GM23248 (cell line): Measurements from ENCODE around the gene PDE2A. TPM values are rescaled to one million over a fixed set of nuclear protein-coding genes. Genes with fewer than 3 reads are reported as not detected.

Source experiments
- DNase-seq: peaks from one replicate; pipeline ENCODE4 v3.0.0-alpha.2; 2015
- H2AFZ ChIP-seq: fragments of 200-600 bp; sonication (generic); 2 replicates; pipeline ENCODE4 v1.6.1; 2016; ENCODE audit warnings: antibody characterized with exemption
- H3F3A ChIP-seq: fragments of 200-600 bp; sonication (generic); 2 replicates; pipeline ENCODE4 v1.6.1; 2016; ENCODE audit warnings: mild to moderate bottlenecking, antibody characterized with exemption, mixed run types; ENCODE audit not compliant: insufficient read depth
- H3K27ac ChIP-seq: fragments of 200-600 bp; sonication (generic); 2 replicates; pipeline ENCODE4 v1.5.1; 2016; ENCODE audit warnings: mild to moderate bottlenecking
- H3K27me3 ChIP-seq: fragments of 200-600 bp; sonication (generic); replicated peaks from 2 replicates; pipeline ENCODE4 v1.6.1; 2016; ENCODE audit warnings: mild to moderate bottlenecking; ENCODE audit not compliant: insufficient read depth
- H3K36me3 ChIP-seq: fragments of 200-600 bp; sonication (generic); 2 replicates; pipeline ENCODE4 v1.6.1; 2016; ENCODE audit warnings: low read depth, mild to moderate bottlenecking
- H3K4me1 ChIP-seq: fragments of 200-600 bp; sonication (generic); 2 replicates; pipeline ENCODE4 v1.6.1; 2016; ENCODE audit warnings: mild to moderate bottlenecking; ENCODE audit not compliant: insufficient read depth
- H3K4me2 ChIP-seq: fragments of 200-600 bp; sonication (generic); one replicate; pipeline ENCODE4 v1.6.1; 2016; ENCODE audit warnings: mild to moderate bottlenecking; ENCODE audit not compliant: unreplicated experiment
- H3K4me3 ChIP-seq: fragments of 200-600 bp; sonication (generic); 2 replicates; pipeline ENCODE4 v1.5.1; 2016; ENCODE audit warnings: mild to moderate bottlenecking
- H3K79me2 ChIP-seq: fragments of 200-600 bp; sonication (generic); 2 replicates; pipeline ENCODE4 v1.6.1; 2016; ENCODE audit warnings: mild to moderate bottlenecking; ENCODE audit not compliant: insufficient read depth
- H3K9ac ChIP-seq: fragments of 200-600 bp; sonication (generic); 2 replicates; pipeline ENCODE4 v1.6.1; 2016; ENCODE audit warnings: mild to moderate bottlenecking
- H3K9me2 ChIP-seq: fragments of 200-600 bp; sonication (generic); 2 replicates; pipeline ENCODE4 v1.6.1; 2016; ENCODE audit warnings: mixed run types, mild to moderate bottlenecking, moderate library complexity; ENCODE audit not compliant: insufficient read depth
- H3K9me3 ChIP-seq: fragments of 200-600 bp; sonication (generic); one replicate; pipeline ENCODE4 v1.6.1; 2017; ENCODE audit warnings: low read depth
- H4K20me1 ChIP-seq: fragments of 200-600 bp; sonication (generic); 2 replicates; pipeline ENCODE4 v1.6.0; 2016; ENCODE audit not compliant: insufficient read depth
- EZH2 ChIP-seq: fragments of 200-600 bp; sonication (generic); IDR thresholded peaks from 2 replicates; pipeline ENCODE4 v1.6.1; 2018; ENCODE audit warnings: antibody characterized with exemption, mild to moderate bottlenecking; ENCODE audit not compliant: insufficient read depth, poor library complexity, severe bottlenecking
- EZH2phosphoT487 ChIP-seq: fragments of 200-600 bp; sonication (generic); IDR thresholded peaks from 2 replicates; pipeline ENCODE4 v1.6.1; 2018; ENCODE audit warnings: antibody characterized with exemption, moderate library complexity, mild to moderate bottlenecking, low read depth; ENCODE audit not compliant: insufficient read depth
- WGBS, 2 experiments: methylation state at CpG; one replicate each; pipeline ENCODE4 v1.1.6; 2015 to 2017; ENCODE audit warnings: low lambda C conversion rate in 2 of 2, low coverage in 1 of 2; ENCODE audit errors: missing lambda C conversion rate in 2 of 2; 5-methylcytosine and 5-hydroxymethylcytosine counted together
- in situ Hi-C: fragments of 300-500 bp; cut with MboI; formaldehyde crosslinking; loops from 2 replicates; pipeline ENCODE4 v1.15.0; 2020
- polyA plus RNA-seq: library from polyadenylated mRNA; unstranded; fragments of >200 nt; fragmentation: Nextera tagmentation; extraction: Ambion mirVana; gene quantifications from 2 replicates; pipeline ENCODE4 v1.2.1, GENCODE V29; 2016
- total RNA-seq: library from RNA; depleted of rRNA; stranded (reverse); fragments of >200 nt; shearing (Covaris generic); gene quantifications from 2 replicates; pipeline ENCODE4 v1.2.3, GENCODE V29; 2014; rRNA removed

Gene PDE2A
- total RNA-seq (0.25 and 2.3 TPM in 2 replicates), polyA plus RNA-seq (0.29 and 1.0 TPM in 2 replicates)

DNA sequence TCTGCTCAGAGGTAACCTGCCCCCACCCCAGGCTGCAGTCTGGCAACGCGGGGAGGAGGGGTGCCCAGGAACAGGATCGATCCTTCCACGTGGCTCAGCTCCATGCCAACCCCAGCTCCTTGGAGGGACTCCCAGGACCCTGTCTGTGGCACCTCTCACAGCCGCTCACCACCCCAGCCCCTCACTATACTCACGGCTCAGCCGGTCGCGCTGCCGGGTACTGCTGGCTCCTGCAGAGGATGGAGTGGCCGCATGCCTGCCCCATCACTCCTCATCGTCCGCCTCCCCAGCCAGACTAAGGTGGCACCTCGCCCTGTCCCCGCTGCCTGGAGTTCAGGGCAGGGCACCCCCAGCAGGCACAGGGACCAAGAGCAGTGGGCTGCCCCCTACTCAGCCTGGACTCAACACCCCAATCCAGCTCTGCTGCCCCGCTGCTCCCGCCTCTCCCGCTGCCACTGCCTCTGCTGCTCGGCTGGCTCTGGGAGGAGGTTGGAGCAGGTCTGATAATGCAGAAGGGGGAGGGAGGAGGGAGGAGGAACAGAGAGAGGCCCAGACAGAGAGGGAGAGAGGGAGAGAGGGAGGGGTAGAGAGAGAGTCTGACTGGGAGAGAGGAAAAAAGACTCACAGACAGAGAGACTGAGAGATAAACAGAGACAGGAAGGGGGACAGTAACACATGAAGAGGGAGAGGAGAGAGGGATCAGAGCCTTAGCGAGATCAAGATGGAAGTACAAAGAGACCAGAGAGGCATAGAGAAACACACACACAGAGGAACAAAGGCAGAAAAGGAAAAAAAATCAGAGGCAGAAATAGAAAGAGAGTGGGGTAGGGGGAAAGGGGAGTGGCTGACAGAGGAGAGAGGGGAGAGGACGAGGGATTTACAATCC is at the start of gene PDE2A:
PDE2A (minus strand) TSS at position 480 of the 886 bp plus-strand sequence; CDS start at position 265, 215 bp downstream.
- 6 to 14% methylated on average over 17 to 21 of the region's 21 CpGs for WGBS, 2 experiments
- no peaks in the 10 kb centered on the region for H3K36me3 ChIP-seq
- no peak within 1 kb of the TSS for H3K4me3 ChIP-seq
- H3K4me1 ChIP-seq: no peaks in the 10 kb centered on the region
- no peak for DNase-seq
- H3K9ac ChIP-seq: no peak within 1 kb of the TSS
- H4K20me1 ChIP-seq: no peaks in the 10 kb centered on the region
- no peak within 1 kb of the TSS for H2AFZ ChIP-seq
- no peak within 1 kb of the TSS for H3K27ac ChIP-seq
- H3F3A ChIP-seq: no peaks in the 10 kb centered on the region
- no peaks in the 10 kb centered on the region for H3K79me2 ChIP-seq
- no peak within 1 kb of the TSS for H3K4me2 ChIP-seq
- no peaks in the 10 kb centered on the region for H3K9me2 ChIP-seq
- no peaks in the 10 kb centered on the region for H3K9me3 ChIP-seq
- peaks cover 57% of the 10 kb centered on the region for H3K27me3 ChIP-seq
- in situ Hi-C loops: no loop called here
- TF ChIP-seq EZH2phosphoT487 (no peak), EZH2 (peak; percentile 37)

DNA sequence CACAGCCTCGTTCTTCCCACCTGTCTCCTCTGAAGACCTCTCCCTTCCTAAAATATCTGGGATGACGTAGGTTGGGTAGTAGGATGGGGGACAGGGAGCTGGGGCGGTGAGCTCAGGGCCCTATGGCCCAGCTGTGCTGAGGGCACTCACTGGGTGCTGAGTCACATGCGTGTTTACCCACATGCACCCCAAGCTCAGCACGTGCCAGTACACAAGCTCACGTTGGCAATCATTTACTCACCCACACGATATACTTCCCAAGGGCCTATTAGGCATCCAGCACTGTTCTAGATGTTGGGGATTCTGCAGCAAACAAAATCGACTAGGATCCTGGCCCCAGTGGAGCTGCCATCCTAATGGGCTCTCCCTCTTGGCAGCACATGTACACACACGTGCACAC is 49.3 kb upstream of the PDE2A start:
- no peak overlapping the region for H3K4me3 ChIP-seq
- in situ Hi-C loops: loop anchor here (25.0 kb wide), 1 partner anchor 439 kb away; no protein-coding TSS in a partner anchor
- no peaks in the 10 kb centered on the region for H3K9me3 ChIP-seq
- no peaks in the 10 kb centered on the region for H3K36me3 ChIP-seq
- H4K20me1 ChIP-seq: 0 out of 2 replicates have a peak, but pooled peaks cover 3% of the 10 kb centered on the region
- no peaks in the 10 kb centered on the region for H3K27me3 ChIP-seq
- H3K4me1 ChIP-seq: peaks cover 14% of the 10 kb centered on the region
- WGBS, 2 experiments: 63 to 68% methylated on average over 9 of the region's 9 CpGs
- H3K79me2 ChIP-seq: peaks cover 71% of the 10 kb centered on the region
- H3K4me2 ChIP-seq: no peak overlapping the region
- peak overlapping the region; percentile 28; the same call in 1 of the 2 replicates for H3K9ac ChIP-seq
- no peaks in the 10 kb centered on the region for H3F3A ChIP-seq
- H2AFZ ChIP-seq: no peak overlapping the region
- peak; percentile 59 for DNase-seq
- H3K27ac ChIP-seq: no peak overlapping the region
- TF ChIP-seq EZH2 (no peak), EZH2phosphoT487 (no peak)
- no peaks in the 10 kb centered on the region for H3K9me2 ChIP-seq

DNA sequence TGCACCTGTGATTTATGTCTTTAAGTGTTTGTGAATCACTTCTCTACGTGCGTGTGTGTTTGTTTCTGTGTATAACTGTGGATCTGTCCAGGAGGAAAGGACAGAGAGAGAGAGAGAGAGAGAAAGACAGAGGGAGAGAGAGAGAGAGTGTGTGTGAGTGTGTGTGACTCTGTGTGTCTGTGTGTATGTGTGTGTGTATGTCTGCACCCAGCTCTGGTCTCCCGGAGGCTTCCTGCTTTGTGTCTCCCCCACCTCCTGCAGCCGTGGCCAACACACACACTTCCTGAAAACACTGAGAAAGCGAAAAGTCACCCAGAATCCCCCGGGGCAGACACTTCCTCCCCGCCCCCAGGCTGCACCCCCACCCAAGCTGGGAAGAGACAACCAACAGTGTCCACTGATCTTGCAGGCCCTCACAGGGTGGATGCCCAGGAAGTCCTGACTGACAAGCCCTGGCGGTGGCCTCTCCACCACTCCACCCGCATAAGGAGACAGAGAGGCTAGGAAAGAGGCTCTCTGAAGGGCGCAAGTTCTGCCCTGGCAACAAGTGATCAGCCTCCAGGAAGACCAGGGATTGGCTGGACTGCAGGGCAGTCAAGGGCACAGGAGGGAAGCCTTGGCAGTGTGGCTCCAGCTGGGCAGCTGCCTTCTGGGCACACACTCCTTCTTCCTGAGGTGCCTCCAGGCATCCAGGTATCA is 48.0 kb upstream of the PDE2A start:
- Histone ChIP-seq H2AFZ (peak overlapping the region; percentile 83), H3K4me3 (peak overlapping the region; percentile 91), H3K36me3 (no peaks in the 10 kb centered on the region), H3K4me2 (peak overlapping the region; percentile 91), H3K79me2 (peaks cover 79% of the 10 kb centered on the region), H3K9me3 (no peaks in the 10 kb centered on the region), H3K27ac (peak overlapping the region; percentile 69), H3F3A (no peaks in the 10 kb centered on the region), H3K9ac (peak overlapping the region; percentile 87), H4K20me1 (0 out of 2 replicates have a peak, but pooled peaks cover 3% of the 10 kb centered on the region), H3K27me3 (no peaks in the 10 kb centered on the region), H3K4me1 (peaks cover 14% of the 10 kb centered on the region), H3K9me2 (no peaks in the 10 kb centered on the region)
- WGBS, 2 experiments: 3 to 5% methylated on average over 9 to 10 of the region's 10 CpGs
- peak; percentile 90 for DNase-seq
- TF ChIP-seq EZH2 (no peak), EZH2phosphoT487 (no peak)
- in situ Hi-C loops: loop anchor here (25.0 kb wide), 1 partner anchor 440 kb away; no protein-coding TSS in a partner anchor

DNA sequence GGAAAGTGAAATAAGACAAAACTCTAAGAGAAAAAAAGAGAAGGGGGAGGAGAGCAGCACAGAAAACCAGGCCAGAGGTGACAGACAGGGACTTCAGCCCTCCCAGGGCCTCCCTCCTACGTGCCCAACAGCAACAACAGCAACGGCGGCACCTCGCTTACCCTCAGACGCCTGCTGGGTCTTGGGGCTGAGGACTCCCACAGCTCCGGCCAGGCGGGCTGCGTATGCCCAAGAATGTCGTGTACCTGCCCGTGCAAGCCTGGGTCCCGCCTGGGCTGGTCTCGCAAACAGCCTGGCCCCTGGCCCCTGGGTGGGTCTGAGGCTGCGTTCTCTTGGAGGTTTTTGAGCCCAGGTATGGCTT is 47.4 kb upstream of the PDE2A start:
- in situ Hi-C loops: loop anchor here (25.0 kb wide), 1 partner anchor 441 kb away; no protein-coding TSS in a partner anchor
- peaks cover 83% of the 10 kb centered on the region for H3K79me2 ChIP-seq
- peak; percentile 62 for DNase-seq

More for the DNA sequence above, 47.4 kb upstream of the PDE2A start:
- H3K4me1 ChIP-seq: peaks cover 14% of the 10 kb centered on the region
- H4K20me1 ChIP-seq: 0 out of 2 replicates have a peak, but pooled peaks cover 3% of the 10 kb centered on the region
- WGBS, 2 experiments: 5 to 7% methylated on average over 13 of the region's 13 CpGs
- no peaks in the 10 kb centered on the region for H3K27me3 ChIP-seq
- peak overlapping the region; percentile 69 for H3K27ac ChIP-seq
- H3K9me2 ChIP-seq: no peaks in the 10 kb centered on the region
- H3K36me3 ChIP-seq: no peaks in the 10 kb centered on the region
- no peaks in the 10 kb centered on the region for H3F3A ChIP-seq
- H3K9me3 ChIP-seq: no peaks in the 10 kb centered on the region
- peak overlapping the region; percentile 91 for H3K4me2 ChIP-seq
- H2AFZ ChIP-seq: peak overlapping the region; percentile 83
- TF ChIP-seq EZH2 (no peak), EZH2phosphoT487 (no peak)
- H3K4me3 ChIP-seq: peak overlapping the region; percentile 91
- peak overlapping the region; percentile 87 for H3K9ac ChIP-seq
